Measurements from ENCODE around the gene DIPK1C. TPM values are rescaled to one million over a fixed set of nuclear protein-coding genes. Genes with fewer than 3 reads are reported as not detected.

The DIPK1C gene
- total RNA-seq, 4 donors from 2014 or later, result 1.8 to 4.1 (median 3.5) TPM

DNA sequence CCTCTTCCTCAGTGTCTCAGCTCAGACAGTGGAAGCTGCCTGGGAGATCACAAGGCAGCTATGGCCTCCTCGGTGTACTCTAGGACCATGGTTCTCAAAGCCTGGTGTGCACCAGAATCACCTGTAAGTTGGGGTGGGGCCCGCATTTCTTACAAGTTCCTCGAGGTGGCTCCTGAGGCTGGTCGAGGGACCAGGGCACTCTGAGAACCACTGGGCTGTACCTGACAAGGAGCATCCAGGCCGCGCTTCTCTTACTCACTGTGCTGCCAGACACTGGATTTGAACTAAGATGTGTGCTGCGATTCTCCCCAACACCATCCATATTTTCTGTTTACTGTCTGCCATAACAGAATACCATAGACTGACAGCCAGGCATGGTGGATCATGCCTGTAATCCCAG lies 59.5 kb downstream of the DIPK1C start:
- H3K36me3 ChIP-seq, result no peaks in the 10 kb centered on the region
- DNase-seq (ENCODE audit: low spot score in 2 of 2), result no peak
- no peak overlapping the region for H3K27ac ChIP-seq
- WGBS, result 84% methylated on average over 7 of the region's 7 CpGs
- TF ChIP-seq POLR2A (IDR thresholded peaks at IDR 0.05), result no peak
- H3K4me1 ChIP-seq, result peaks cover 9% of the 10 kb centered on the region
- H3K4me3 ChIP-seq, result no peak overlapping the region
- no peaks in the 10 kb centered on the region for H3K27me3 ChIP-seq
- H3K9me3 ChIP-seq, result no peaks in the 10 kb centered on the region

DNA sequence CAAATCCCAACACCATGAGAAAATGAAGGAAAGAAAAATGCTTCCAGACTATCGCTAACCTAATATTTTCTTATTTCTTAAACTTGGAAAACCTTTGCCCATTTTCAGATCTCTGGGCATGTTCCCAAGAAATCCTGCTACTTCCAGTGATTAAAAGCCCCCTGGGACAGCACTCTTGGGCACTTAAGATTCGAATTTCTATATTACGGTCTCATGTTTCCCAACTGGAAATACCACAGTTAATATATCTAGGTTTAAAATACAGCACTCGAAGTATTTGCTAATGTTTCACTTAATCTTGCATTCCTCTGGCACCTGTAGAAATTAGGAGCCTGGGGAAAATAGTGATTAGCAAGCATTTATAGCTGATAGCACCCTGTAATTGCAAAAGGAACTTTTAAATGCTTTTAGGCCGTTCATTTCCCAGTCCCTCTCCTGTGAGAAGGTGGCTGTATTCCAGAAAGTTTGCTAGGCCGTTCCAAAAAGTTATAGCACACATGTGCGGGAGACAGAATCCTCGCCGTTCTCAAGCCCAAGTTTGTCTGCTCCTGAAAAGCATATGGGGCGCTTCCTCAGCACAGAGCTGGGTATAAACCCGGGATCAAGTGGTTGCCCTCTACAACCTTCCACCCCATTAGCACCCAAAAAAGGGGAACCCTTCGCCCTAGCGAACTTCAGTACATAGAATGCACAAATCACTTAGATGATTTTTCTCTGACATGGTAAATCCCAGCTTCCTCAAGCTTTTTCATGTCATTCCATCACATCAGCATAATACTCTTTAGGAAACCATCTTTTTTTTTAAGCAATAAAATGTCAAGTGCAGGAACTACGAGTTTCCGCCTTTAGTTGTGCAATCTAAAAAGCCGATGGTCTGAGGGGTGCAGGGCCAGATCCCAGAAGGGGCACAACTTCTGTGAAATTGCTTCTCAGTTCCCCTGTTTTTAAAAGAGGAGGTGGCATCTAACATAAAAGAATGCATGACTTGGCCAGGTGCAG lies 60.6 kb downstream of the DIPK1C start:
- H3K27ac ChIP-seq, result no peak overlapping the region
- WGBS, result 51% methylated on average over 16 of the region's 16 CpGs

DNA sequence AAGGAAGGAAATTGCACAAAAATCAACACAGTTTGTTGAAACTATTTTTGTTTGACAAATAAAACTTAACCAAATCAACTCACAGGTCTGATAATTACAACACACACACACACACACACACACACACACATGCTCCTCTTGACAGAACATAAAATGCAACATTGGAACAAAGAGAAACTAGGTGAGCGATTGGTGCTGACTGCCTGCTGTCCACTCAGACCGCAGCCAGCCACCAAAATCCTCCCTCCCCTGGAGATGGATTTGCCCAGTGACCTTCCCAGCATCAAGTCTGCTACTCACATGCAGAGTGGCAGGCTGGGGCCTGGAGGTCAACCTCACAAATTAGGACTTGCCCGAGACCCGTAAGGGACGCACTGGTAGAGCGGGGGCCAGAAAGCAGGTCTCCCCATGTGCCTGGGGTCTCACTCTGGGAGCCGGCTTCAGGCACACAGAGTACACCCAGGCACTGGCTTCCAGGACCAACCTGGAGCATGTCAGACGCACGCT lies 61.4 kb downstream of the DIPK1C start:
- no peaks in the 10 kb centered on the region for H3K27me3 ChIP-seq
- 75% methylated on average over 9 of the region's 9 CpGs for WGBS
- no peak overlapping the region for H3K4me3 ChIP-seq
- no peaks in the 10 kb centered on the region for H3K9me3 ChIP-seq
- DNase-seq (ENCODE audit: low spot score in 2 of 2), result no peak
- H3K4me1 ChIP-seq, result peaks cover 9% of the 10 kb centered on the region
- no peak for TF ChIP-seq POLR2A (IDR thresholded peaks at IDR 0.05)
- TF ChIP-seq EP300 (IDR thresholded peaks at IDR 0.05), result no peak
- TF ChIP-seq, protein P1, sequence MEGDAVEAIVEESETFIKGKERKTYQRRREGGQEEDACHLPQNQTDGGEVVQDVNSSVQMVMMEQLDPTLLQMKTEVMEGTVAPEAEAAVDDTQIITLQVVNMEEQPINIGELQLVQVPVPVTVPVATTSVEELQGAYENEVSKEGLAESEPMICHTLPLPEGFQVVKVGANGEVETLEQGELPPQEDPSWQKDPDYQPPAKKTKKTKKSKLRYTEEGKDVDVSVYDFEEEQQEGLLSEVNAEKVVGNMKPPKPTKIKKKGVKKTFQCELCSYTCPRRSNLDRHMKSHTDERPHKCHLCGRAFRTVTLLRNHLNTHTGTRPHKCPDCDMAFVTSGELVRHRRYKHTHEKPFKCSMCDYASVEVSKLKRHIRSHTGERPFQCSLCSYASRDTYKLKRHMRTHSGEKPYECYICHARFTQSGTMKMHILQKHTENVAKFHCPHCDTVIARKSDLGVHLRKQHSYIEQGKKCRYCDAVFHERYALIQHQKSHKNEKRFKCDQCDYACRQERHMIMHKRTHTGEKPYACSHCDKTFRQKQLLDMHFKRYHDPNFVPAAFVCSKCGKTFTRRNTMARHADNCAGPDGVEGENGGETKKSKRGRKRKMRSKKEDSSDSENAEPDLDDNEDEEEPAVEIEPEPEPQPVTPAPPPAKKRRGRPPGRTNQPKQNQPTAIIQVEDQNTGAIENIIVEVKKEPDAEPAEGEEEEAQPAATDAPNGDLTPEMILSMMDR (IDR thresholded peaks at IDR 0.05), result no peak
- no peak for TF ChIP-seq POLR2AphosphoS5 (IDR thresholded peaks at IDR 0.05)
- H3K27ac ChIP-seq, result no peak overlapping the region
- H3K36me3 ChIP-seq, result no peaks in the 10 kb centered on the region

More for the DNA sequence above, 60.6 kb downstream of the DIPK1C start:
- Histone ChIP-seq H3K27me3 (no peaks in the 10 kb centered on the region), H3K4me1 (peaks cover 9% of the 10 kb centered on the region), H3K36me3 (no peaks in the 10 kb centered on the region), H3K4me3 (no peak overlapping the region), H3K9me3 (no peaks in the 10 kb centered on the region)
- no peak for DNase-seq (ENCODE audit: low spot score in 2 of 2)
- TF ChIP-seq, protein P1 (IDR thresholded peaks at IDR 0.05), result no peak
- TF ChIP-seq POLR2A (IDR thresholded peaks at IDR 0.05), result no peak
- TF ChIP-seq EP300 (IDR thresholded peaks at IDR 0.05), result no peak
- TF ChIP-seq POLR2AphosphoS5 (IDR thresholded peaks at IDR 0.05), result no peak

DNA sequence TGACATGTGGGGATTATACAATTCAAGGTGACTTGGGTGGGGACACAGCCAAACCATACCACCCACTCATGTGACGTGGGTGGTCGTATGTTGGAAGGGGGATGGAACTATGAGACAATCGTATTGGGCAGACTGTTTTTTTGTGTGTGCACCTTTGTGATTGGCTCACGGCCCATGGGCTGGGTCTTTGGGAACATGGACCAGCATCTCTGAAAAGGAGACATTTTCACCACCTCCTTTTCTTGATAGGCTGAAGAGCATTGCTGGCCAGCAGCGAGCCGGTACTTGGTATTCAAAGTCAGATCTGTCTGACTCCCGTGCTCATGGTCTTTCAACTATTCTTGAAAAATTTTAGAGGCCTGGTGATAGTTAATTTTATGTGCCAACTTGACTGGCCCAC lies 62.1 kb downstream of the DIPK1C start:
- H3K9me3 ChIP-seq, result no peaks in the 10 kb centered on the region
- no peak overlapping the region for H3K27ac ChIP-seq
- no peaks in the 10 kb centered on the region for H3K27me3 ChIP-seq
- WGBS, result 90% methylated on average over 7 of the region's 7 CpGs
- DNase-seq (ENCODE audit: low spot score in 2 of 2), result no peak
- TF ChIP-seq EP300 (IDR thresholded peaks at IDR 0.05) (no peak), POLR2A (IDR thresholded peaks at IDR 0.05) (no peak), POLR2AphosphoS5 (IDR thresholded peaks at IDR 0.05) (no peak)
- TF ChIP-seq, protein P1 (IDR thresholded peaks at IDR 0.05), result no peak
- no peaks in the 10 kb centered on the region for H3K36me3 ChIP-seq
- H3K4me3 ChIP-seq, result no peak overlapping the region
- H3K4me1 ChIP-seq, result peaks cover 9% of the 10 kb centered on the region

DNA sequence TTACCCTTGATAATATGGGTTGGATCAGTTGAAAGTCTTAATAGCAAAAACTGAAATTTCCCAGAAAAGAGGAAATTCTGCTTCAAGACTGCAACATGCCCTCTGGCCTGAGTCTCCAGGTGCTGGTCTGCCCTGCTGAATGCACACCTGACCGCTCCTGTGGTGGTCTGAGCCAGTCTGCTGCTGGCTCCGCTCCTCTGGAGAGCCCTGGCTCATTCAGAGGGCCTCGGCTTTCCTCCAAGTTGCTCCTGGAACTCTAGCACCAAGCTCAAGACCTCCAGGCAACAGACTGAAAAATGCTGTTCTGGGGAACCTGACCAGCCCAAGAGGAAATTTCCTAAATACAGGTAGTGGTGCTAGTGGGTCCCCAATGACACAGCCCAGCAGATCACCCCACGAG lies 64.8 kb downstream of the DIPK1C start:
- no peaks in the 10 kb centered on the region for H3K27me3 ChIP-seq
- H3K27ac ChIP-seq, result no peak overlapping the region
- WGBS, result 96% methylated on average over 2 of the region's 4 CpGs
- TF ChIP-seq POLR2A (IDR thresholded peaks at IDR 0.05) (no peak), POLR2AphosphoS5 (IDR thresholded peaks at IDR 0.05) (no peak), EP300 (IDR thresholded peaks at IDR 0.05) (no peak)
- TF ChIP-seq, protein P1 (IDR thresholded peaks at IDR 0.05), result no peak
- no peaks in the 10 kb centered on the region for H3K36me3 ChIP-seq
- H3K9me3 ChIP-seq, result no peaks in the 10 kb centered on the region
- H3K4me1 ChIP-seq, result peaks cover 16% of the 10 kb centered on the region
- H3K4me3 ChIP-seq, result no peak overlapping the region
- no peak for DNase-seq (ENCODE audit: low spot score in 2 of 2)

Measured in suprapubic skin (tissue), 4 donors.